ENCODE data around the gene CHST11. TPM values are rescaled to one million over a fixed set of nuclear protein-coding genes. Genes with fewer than 3 reads are reported as not detected.
A peak's percentile ranks its signal among the peaks of the same experiment; 100 is the strongest.

The CHST11 gene
- total and polyA plus RNA-seq, 9 of the 15 experiments (the other 6 are each of a cell fraction or from before 2014, with no cell fraction given), result 2.3 to 38.7 (median 15.0) TPM

DNA sequence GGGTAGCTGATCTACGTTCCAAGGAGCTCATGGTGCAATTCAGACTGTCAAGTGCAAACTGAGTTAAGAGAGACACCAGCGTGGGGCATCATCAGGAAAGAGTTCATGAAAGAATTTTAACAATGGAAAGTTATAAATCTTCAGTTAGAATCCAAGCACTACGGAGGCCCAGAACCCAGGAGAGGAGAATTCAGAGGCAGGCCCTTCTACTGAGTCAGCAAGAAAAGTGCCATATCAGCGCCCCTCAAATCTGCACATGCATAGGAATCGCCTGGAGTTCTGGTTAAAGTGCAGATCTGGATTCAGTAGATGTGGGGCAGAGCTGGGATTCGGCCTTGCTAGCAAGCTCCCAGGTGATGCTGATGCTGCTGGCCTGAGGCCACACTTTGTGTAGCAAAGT is 45.9 kb downstream of the CHST11 start (continued):
- TF ChIP-seq ZNF592 (IDR thresholded peaks at IDR 0.05) (no peak), NEUROD1 (IDR thresholded peaks at IDR 0.05; ENCODE audit: borderline replicate concordance, low read depth, low read length, partially characterized antibody) (no peak), CHAMP1 (IDR thresholded peaks at IDR 0.05) (no peak), CREBBP (IDR thresholded peaks at IDR 0.05; ENCODE audit: low read depth, low read length) (no peak), PREB (CRISPR knock-in tag; IDR thresholded peaks at IDR 0.05) (no peak), ZNF316 (IDR thresholded peaks at IDR 0.05) (peak; percentile 93), ZNF239 (CRISPR knock-in tag; IDR thresholded peaks at IDR 0.05) (no peak), C11orf30 (IDR thresholded peaks at IDR 0.05; ENCODE audit: low read depth) (peak; percentile 92)
